Measurements from ENCODE around the gene TP53TG5.
A peak's percentile ranks its signal among the peaks of the same experiment; 100 is the strongest.
"Not testable (repeated sequence)": the region's sequence is repeated elsewhere in the genome, so short reads cannot be mapped to it uniquely, and the experiment has no call there.

Gene TP53TG5

DNA sequence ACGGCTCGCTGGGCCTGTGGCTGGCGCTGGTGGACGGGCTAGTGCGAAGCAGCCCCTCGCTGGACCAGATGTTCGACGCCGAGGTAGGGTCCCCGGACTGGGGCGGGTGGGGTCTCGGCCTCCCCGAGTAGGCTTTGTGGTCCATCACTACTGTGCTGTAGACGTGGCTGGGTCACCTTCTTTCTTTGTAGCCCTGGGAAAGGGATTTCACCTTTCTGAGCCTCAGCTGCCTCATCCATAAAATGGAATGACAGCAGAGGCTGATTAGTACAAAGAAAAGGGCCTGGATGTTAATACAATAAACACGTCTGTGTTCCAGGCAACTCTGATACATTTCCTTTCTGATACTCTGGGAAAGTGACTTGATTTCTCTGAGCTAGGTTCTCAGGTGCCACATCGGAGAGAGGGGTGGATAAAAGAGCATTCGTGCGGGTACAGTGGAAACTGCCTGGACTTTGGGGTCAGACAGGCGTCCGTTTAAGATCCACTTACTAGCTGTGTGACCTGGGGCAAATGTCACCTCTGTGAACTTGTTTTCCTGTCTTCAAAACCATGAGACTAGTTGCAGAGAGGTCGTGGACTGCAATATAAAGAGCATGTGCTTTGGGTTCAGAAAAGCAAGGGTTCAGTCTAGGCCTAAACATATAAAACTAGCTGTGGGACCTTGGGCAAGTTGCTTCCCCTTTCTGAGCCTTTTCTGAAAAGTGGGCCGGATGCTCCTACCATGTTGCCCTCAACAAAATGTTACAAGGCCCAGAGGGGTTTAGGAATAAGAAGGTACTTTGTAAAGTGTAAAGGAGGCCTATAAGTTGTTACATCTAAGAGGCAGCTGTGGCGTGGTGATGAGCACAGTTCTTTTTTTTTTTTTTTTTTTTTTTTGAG, 14.3 kb downstream of the TP53TG5 start:
- DNase-seq, result no peak

DNA sequence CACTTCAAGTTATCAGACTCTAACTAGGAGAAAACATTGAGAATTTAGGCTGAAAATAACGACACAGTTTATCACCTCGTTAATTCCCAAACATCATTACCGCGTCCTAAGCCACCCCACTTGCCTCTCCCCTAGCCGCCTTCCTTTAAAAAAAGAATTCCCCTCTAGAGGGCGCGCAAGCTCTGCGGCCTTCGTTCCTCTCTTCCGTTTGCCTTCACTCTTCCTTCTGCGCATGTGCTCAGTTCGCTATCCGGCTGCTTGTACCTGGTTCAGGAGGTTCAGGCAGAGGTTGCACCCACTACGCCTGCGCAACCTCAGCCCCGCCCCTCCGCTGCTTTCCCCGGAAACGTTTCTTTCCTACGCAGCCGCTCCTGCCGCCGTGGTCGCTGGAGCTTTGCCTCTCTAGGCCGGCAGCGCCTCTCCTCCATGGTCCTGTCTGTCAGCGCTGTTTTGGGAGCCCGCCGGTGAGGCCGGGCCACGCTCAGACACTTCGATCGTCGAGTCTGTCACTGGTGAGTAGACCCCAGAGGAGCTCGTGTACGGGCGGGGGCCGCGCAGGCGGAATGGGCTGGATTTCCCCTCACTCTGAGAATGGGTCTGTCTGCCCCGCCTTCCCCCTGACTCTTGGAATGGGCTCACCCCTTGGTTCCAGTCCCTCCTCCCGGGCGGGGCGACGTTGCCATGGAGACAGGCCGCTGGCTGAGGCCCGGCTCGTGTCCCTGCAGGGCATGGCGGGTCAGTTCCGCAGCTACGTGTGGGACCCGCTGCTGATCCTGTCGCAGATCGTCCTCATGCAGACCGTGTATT, 15.1 kb downstream of the TP53TG5 start, which contains the start of gene SYS1:
Gene SYS1, plus strand, starts transcription at position 353 of the 807 bp plus-strand sequence. Its CDS starts 376 bp downstream, at position 729.
- DNase-seq, result peak; percentile 98

DNA sequence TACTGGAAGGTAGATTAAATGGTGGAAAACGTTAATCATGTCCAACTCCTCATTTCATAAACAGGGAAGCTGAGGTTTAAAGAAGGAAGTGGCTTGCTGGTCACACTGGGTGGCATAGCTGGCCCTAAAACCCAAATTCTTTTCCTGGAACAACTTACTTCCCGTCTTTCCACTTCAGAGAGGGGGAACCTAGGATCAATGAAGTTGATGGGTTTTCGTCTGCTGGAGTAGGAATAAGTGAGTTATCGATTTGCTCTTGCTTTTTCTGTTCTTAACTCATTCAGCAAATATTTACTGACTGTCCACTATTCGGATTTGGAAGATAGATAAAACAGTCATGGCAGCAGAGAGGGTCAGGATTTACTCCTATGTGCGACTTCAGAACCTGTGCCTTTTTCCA, 16.3 kb downstream of the TP53TG5 start:
- DNase-seq, result no peak

- peak; percentile 59 for DNase-seq
Measured at GRCh38 chr20:45359406-45360148, 18.5 kb downstream of the TP53TG5 start.

- peak; percentile 62 for DNase-seq
Measured at GRCh38 chr20:45359069-45359405, 19.1 kb downstream of the TP53TG5 start.

- DNase-seq, result peak; percentile 82
Measured at GRCh38 chr20:45358282-45359068, 19.6 kb downstream of the TP53TG5 start.

- peak; percentile 84 for DNase-seq
Measured at GRCh38 chr20:45355209-45356084, 22.7 kb downstream of the TP53TG5 start.

DNA sequence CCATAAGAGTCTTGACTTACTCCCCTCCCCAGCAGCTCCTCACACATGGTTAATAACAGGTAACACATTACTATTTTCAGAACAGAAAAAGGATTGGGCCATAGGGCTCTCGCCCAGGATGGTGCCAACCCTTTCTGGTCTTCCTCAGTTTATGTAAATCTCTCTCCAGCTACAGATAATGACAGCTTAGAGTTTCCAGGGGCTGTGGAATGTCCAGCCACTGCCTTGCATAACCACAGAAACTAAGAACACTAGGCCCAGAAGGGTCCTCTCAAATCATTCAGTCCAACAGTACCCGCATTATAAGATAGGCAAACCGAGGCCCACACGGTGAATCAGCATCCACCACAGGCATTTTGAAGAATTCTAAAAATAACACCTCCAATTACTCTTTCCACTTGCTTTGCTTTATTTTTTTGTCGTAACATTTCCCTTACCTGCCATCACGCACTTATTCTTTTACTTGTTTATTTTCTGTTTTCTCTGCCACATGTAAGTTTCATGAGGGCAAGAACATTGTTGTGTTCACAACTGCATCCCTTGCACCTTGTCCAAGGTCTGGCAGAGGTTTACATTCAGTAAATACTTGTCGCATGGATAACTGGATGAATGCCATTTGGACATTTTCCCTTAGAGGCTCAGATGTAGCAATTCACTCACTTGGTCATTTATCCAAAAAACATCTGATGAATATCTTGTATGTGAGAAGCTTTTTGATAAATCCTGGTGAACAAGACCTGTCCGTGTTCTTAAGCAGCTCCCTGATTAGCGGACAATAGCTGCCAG, 23.5 kb downstream of the TP53TG5 start:
- no peak for DNase-seq

DNA sequence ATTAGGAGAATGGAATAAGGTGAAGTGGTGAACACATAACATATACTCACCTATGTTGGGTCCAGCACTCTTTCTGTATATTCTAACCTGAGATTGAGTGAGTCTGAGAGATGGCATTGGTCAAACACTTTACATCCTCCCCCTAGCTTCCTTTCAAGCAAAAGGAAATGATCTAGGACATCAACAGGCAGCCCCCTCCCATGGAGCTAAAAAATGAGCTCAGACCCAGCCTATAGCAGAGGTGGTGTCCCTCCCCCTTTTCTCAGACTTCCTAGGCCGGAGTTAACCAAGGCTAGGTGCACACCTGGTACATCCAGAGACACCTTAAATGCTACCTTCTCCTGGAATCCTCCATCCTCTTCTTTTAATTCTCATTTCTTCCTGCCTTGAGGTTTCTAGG, 24.4 kb downstream of the TP53TG5 start:
- no peak for DNase-seq

DNA sequence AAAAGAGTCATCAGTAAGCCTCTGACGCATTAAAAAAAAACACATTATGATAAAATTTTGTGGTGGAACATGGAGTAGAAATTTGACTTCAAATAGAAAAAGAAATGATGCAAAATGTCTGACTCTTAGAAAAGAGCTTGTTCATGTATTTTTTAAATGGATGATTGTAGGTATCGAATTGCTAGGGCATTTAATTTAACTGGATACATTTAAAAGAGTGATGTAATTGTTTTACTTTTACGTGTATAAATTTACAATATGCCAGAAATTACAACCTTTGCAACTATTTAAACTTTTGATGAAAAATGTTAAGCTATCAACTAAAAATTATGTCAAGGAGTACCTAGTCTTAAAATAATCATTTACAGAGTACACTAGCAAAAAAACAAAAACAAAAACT, 25.4 kb downstream of the TP53TG5 start:
- no peak for DNase-seq

- not testable (repeated sequence) for DNase-seq
Measured at GRCh38 chr20:45350795-45351194, 27.3 kb downstream of the TP53TG5 start.

DNA sequence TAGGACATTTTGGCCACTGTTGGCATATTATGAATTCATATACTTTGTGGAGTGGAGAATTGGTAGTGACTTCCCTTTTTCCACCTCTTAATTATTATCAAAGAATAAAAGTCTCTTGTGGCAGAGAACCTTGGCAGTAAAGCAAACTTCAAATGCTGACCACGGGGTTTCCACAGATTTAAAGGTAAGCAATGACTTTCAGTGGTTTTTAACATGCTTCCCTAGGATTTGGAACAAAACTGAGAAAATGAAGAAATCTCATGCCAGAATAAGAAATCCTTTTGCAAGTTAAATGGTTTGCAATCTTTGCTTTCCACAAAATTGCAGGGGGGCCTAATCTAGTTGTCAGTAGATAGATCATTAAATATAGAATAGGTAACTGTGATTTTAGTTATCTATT, 27.9 kb downstream of the TP53TG5 start:
- DNase-seq, result no peak

- peak; percentile 71 for DNase-seq
Measured at GRCh38 chr20:45347936-45348778, 30.0 kb downstream of the TP53TG5 start, which contains the start of gene SDC4. TSS of gene SDC4 (minus strand) at chr20:45348424. CDS start at chr20:45348384, 40 bp downstream.

- DNase-seq, result no peak
Measured at GRCh38 chr20:45347297-45347935, 30.7 kb downstream of the TP53TG5 start.

- DNase-seq, result peak; percentile 31
Measured at GRCh38 chr20:45346851-45347250, 31.3 kb downstream of the TP53TG5 start.

DNA sequence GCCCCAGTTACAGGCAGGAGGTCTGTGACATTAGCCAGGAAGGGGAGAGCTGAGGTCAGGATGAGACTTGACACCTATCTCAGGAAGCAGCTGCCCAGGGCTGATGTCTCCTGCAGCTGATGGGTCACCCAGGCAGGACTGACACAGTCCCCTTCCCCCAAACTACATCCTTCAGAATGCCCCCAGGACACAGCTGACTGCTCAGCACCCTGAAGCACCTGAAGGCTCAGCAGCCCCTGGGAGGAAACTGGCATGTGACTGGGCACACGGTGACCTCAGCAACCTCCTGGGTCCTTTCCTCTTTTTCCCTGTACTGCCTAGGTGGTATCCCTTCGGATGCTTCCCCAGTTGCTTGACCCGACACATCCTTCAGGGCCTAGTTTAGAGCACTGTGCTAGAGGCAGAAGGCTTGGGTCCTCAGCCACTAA, 31.8 kb downstream of the TP53TG5 start:
- DNase-seq, result no peak

DNA sequence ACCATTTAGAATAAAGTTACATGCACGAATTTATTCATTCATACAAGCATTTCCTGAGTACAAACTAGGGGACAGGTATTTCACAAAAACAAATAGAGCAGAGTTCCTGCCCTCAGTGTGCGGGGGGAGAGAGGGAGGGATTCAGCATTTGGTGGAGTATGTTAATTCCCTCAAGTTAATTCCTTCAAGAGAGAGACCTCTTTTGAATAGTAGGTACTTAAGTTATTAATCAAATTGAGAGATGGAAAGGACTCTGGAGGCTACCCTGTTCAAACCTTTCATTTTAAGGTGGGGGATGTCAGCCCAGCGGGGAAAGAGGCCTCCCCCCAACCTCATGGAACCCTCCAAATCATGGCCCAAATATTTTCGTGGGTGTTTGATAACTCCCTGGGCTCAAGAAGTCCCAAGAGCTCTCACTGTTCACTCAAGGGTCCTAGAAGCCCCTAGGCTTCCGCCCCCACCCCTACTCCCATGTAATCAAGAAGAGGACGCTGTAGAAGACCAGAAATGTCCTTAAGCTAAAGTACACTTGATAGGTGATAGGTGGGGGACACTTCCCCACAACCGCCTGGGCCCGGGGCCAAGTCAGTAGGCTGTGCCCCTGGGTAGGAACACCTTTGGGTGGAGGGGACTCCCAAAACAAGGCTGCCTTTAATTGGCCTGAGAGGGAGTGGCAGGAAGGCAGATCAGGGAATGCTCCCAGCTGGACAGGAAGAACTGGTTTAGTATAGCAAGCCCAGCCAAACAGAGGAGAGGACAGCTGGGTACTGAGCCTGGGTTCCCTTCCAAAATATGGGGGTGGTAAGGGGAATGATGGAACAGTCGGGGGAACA, 32.8 kb downstream of the TP53TG5 start:
- DNase-seq, result peak; percentile 32

Data from HCEC 1CT (cell line).